Cardiac muscle cell (in vitro differentiated cells and primary cell): ENCODE measurements around the gene SLC9B1. TPM values are rescaled to one million over a fixed set of nuclear protein-coding genes. Genes with fewer than 3 reads are reported as not detected.

Experiments
- DNase-seq, 2 donors: peaks; one replicate each; pipeline versions ENCODE4 v3.0.0 to v3.0.0-alpha.2; 2010 to 2017; ENCODE audit warnings: low read depth in 1 of 2, low spot score in 1 of 2
- H3K27ac ChIP-seq: fragments of 200-600 bp; sonication (generic); 2 replicates; pipeline ENCODE4 v1.5.1; 2016
- H3K27me3 ChIP-seq: fragments of 200-600 bp; sonication (generic); 2 replicates; pipeline ENCODE4 v1.6.0; 2016; ENCODE audit warnings: control low read depth
- H3K36me3 ChIP-seq: fragments of 200-600 bp; sonication (generic); 2 replicates; pipeline ENCODE4 v1.5.1; 2016; ENCODE audit warnings: control low read depth
- H3K4me1 ChIP-seq: fragments of 200-600 bp; sonication (generic); 2 replicates; pipeline ENCODE4 v1.8.1; 2017; ENCODE audit warnings: low read depth, mild to moderate bottlenecking, mixed run types
- H3K4me3 ChIP-seq: fragments of 200-600 bp; sonication (generic); 2 replicates; pipeline ENCODE4 v1.5.1; 2016; ENCODE audit warnings: mild to moderate bottlenecking
- H3K9me3 ChIP-seq: fragments of 200-600 bp; sonication (generic); 2 replicates; pipeline ENCODE4 v1.5.1; 2017; ENCODE audit warnings: low read depth, mild to moderate bottlenecking, control low read depth
- polyA plus RNA-seq: library from polyadenylated mRNA; unstranded; fragments of >200 nt; fragmentation: Nextera tagmentation; extraction: Ambion mirVana; gene quantifications from 2 replicates; pipeline ENCODE4 v1.2.1, GENCODE V29; 2016
- total RNA-seq: library from RNA; depleted of rRNA; stranded (reverse); fragments of >200 nt; gene quantifications from 2 replicates; pipeline ENCODE4 v1.2.3, GENCODE V29; 2016
- TF ChIP-seq, protein P1 (sequence below): IDR thresholded peaks from 2 replicates; pipeline ENCODE4 v1.5.1; 2012; ENCODE audit warnings: low read depth, mild to moderate bottlenecking, low read length

SLC9B1 gene
- total and polyA plus RNA-seq, 2 experiments from 2014 or later: 0.30 TPM; not detected in 1

- TF ChIP-seq, protein P1, sequence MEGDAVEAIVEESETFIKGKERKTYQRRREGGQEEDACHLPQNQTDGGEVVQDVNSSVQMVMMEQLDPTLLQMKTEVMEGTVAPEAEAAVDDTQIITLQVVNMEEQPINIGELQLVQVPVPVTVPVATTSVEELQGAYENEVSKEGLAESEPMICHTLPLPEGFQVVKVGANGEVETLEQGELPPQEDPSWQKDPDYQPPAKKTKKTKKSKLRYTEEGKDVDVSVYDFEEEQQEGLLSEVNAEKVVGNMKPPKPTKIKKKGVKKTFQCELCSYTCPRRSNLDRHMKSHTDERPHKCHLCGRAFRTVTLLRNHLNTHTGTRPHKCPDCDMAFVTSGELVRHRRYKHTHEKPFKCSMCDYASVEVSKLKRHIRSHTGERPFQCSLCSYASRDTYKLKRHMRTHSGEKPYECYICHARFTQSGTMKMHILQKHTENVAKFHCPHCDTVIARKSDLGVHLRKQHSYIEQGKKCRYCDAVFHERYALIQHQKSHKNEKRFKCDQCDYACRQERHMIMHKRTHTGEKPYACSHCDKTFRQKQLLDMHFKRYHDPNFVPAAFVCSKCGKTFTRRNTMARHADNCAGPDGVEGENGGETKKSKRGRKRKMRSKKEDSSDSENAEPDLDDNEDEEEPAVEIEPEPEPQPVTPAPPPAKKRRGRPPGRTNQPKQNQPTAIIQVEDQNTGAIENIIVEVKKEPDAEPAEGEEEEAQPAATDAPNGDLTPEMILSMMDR: no peak
These were observed 856 bp downstream of the SLC9B1 start for GRCh38 chr4:103018391-103019307.

GRCh38 chr4:103012551-103012950, 7.0 kb downstream of the SLC9B1 start:
- no peak for DNase-seq
- Histone ChIP-seq H3K4me1 (peaks cover 7% of the 10 kb centered on the region), H3K36me3 (no peaks in the 10 kb centered on the region), H3K27ac (no peak overlapping the region), H3K27me3 (peaks cover 4% of the 10 kb centered on the region), H3K4me3 (no peak overlapping the region), H3K9me3 (no peaks in the 10 kb centered on the region)
- TF ChIP-seq, protein P1: no peak

More at GRCh38 chr4:103018391-103019307, 856 bp downstream of the SLC9B1 start:
- DNase-seq: no peak
- Histone ChIP-seq H3K27me3 (peaks cover 4% of the 10 kb centered on the region), H3K4me3 (peak overlapping the region; percentile 26), H3K9me3 (no peaks in the 10 kb centered on the region), H3K27ac (peak overlapping the region; percentile 71), H3K4me1 (no peaks in the 10 kb centered on the region), H3K36me3 (no peaks in the 10 kb centered on the region)

- peaks cover 7% of the 10 kb centered on the region for H3K4me1 ChIP-seq
- H3K4me3 ChIP-seq: no peak overlapping the region
- TF ChIP-seq, protein P1: no peak
- H3K36me3 ChIP-seq: no peaks in the 10 kb centered on the region
- H3K9me3 ChIP-seq: no peaks in the 10 kb centered on the region
- H3K27ac ChIP-seq: no peak overlapping the region
- peak in 1 of 2 donors; percentile 85 for DNase-seq
- H3K27me3 ChIP-seq: peaks cover 4% of the 10 kb centered on the region
These were observed 7.4 kb downstream of the SLC9B1 start for GRCh38 chr4:103012060-103012459.

DNA sequence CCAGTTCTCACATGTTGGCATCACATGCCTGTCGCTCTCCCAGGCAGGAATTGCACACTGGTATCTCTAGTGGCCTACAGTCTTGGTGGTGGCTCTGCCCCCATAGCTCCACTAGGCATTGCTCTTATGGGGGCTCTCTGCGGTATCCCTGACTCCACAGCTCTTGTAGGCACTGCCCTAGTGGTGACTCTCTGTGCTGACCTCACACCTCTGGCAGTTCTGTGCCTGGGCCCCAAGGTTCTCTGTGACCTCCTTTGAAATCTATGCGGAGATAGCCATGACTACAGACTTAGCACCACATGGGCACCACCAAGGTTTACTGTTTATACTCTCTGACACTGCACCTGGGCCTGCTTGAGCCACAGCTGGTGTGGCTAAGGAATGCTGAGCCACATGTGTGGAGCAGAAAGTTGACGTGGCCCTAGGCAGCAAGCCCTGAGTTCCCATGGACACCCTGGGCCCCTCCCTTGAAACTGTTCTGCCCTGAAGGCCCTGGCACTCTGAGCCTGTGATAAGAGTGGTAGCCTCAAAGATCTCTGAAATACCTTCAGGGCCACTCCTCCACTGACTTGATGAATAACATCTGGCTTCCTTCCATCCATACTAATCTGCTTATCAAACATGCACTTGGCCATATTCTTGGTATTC, 8.0 kb downstream of the SLC9B1 start:
- Histone ChIP-seq H3K36me3 (no peaks in the 10 kb centered on the region), H3K27me3 (peaks cover 4% of the 10 kb centered on the region), H3K4me1 (peaks cover 7% of the 10 kb centered on the region), H3K4me3 (no peak overlapping the region), H3K9me3 (no peaks in the 10 kb centered on the region), H3K27ac (no peak overlapping the region)
- TF ChIP-seq, protein P1: no peak
- DNase-seq: peak; percentile 5 to 59

GRCh38 chr4:103010804-103011203, 8.7 kb downstream of the SLC9B1 start:
- H3K4me3 ChIP-seq: no peak overlapping the region
- no peak overlapping the region for H3K27ac ChIP-seq
- TF ChIP-seq, protein P1: no peak
- peaks cover 4% of the 10 kb centered on the region for H3K27me3 ChIP-seq
- H3K4me1 ChIP-seq: peaks cover 7% of the 10 kb centered on the region
- H3K36me3 ChIP-seq: no peaks in the 10 kb centered on the region
- no peak for DNase-seq
- H3K9me3 ChIP-seq: no peaks in the 10 kb centered on the region
